Adrenal gland (tissue), 12 donors: Measurements from ENCODE around the gene CLUH. TPM values are rescaled to one million over a fixed set of nuclear protein-coding genes. Genes with fewer than 3 reads are reported as not detected.
A peak's percentile ranks its signal among the peaks of the same experiment; 100 is the strongest.

Source experiments
- DNase-seq, 7 donors: peaks; one replicate each; pipeline ENCODE4 v3.0.0-alpha.2; 2019 to 2020
- H3K27ac ChIP-seq, 5 donors: fragments of 200-600 bp; sonication (generic) in 4 of 5; 1 replicate in 3 of 5; 2 replicates in 2 of 5; pipeline versions ENCODE4 v1.5.1 to v1.8.0; 2016 to 2020; ENCODE audit warnings: mild to moderate bottlenecking in 1 of 5
- H3K27me3 ChIP-seq: fragments of 200-600 bp; 2 replicates; pipeline ENCODE4 v1.8.0; 2021
- H3K36me3 ChIP-seq, 2 donors: fragments of 200-600 bp; replicated peaks in 1 of 2; 1 replicate in 1 of 2; 2 replicates in 1 of 2; pipeline versions ENCODE4 v1.5.1 to v1.8.0; 2018 to 2022
- H3K4me1 ChIP-seq, 2 donors: fragments of 200-600 bp; replicated peaks in 1 of 2; 1 replicate in 1 of 2; 2 replicates in 1 of 2; pipeline versions ENCODE4 v1.5.1 to v1.8.0; 2018 to 2021
- H3K4me3 ChIP-seq, 4 donors: fragments of 200-600 bp; sonication (generic) in 3 of 4; one replicate each; pipeline ENCODE4 v1.5.1; 2016 to 2018
- H3K9me3 ChIP-seq, 3 donors: fragments of 200-600 bp; sonication (generic) in 1 of 3; replicated peaks in 1 of 3; 1 replicate in 2 of 3; 2 replicates in 1 of 3; pipeline versions ENCODE4 v1.5.1 to v1.8.0; 2016 to 2021
- CTCF ChIP-seq, 6 experiments: fragments of 450-650 bp in 4 of 6; fragments of 200-600 bp in 2 of 6; sonication (generic) in 1 of 6; IDR thresholded peaks; 1 replicate in 5 of 6; 2 replicates in 1 of 6; pipeline versions ENCODE4 v1.5.1 to v1.8.0; 2016 to 2021; ENCODE audit warnings: antibody characterized with exemption in 6 of 6, mild to moderate bottlenecking in 2 of 6, moderate library complexity in 1 of 6
- POLR2A ChIP-seq, 2 donors: fragments of 450-650 bp; IDR thresholded peaks; one replicate each; pipeline ENCODE4 v1.6.1; 2017; ENCODE audit warnings: antibody characterized with exemption in 2 of 2, mild to moderate bottlenecking in 2 of 2, moderate library complexity in 1 of 2
- WGBS, 4 donors: extraction: QIAGEN DNeasy Blood & Tissue Kit in 2 of 4; methylation state at CpG; one replicate each; pipeline versions ENCODE4 v1.1.5 to v1.1.7; 2013 to 2017; 5-methylcytosine and 5-hydroxymethylcytosine counted together
- intact Hi-C, 2 donors: fragments of 100-400 bp; cut with DNase I; formaldehyde crosslinking; loops; one replicate each; pipeline versions ENCODE4 v1.14.1 to v1.15.0; 2022 to 2023
- polyA plus RNA-seq, 3 donors: library from polyadenylated mRNA; stranded (reverse); fragments of 200-250 nt in 2 of 3; fragments of 350-450 nt in 1 of 3; fragmentation: Illumina TruSeq in 1 of 3; extraction: RNeasy Lipid Tissue Mini Kit (QIAGEN cat#74804) in 1 of 3; gene quantifications; one replicate each; pipeline ENCODE4 v1.2.3, GENCODE V29; 2013 to 2014
- total RNA-seq, 9 donors: library from RNA; depleted of rRNA in 4 of 9; stranded (reverse); fragments of >200 nt in 4 of 9; fragments of 120-200 nt in 1 of 9; fragmentation: NEBNext Ultra II Directional in 1 of 9; extraction: Animal tissue kit (Norgen Biotek cat#: 25700) in 1 of 9; gene quantifications; one replicate each; pipeline versions ENCODE4 v1.1.0 to v1.2.4, GENCODE V29; 2013 to 2023
- donor health status: healthy with polysubstance abuse.
- donor health status: Bipolar disorder and iron deficiency.
- donor health status: DM: yes; HTN: yes; CAD: no.
- donor health status: DM: no; HTN: no; CAD: no.
- donor health status: DM: no; HTN: no; CAD: no.
- donor health status: DM: yes; HTN: yes; CAD: no.

The CLUH gene
- total and polyA plus RNA-seq, 12 donors: 28.0 to 191 (median 121) TPM

- WGBS, 4 donors: 35 to 52% (median 46%) methylated on average over 10 to 20 of the region's 21 CpGs
- intact Hi-C loops: no loop called here
- Histone ChIP-seq H3K27ac (peak overlapping the region; percentile 60 to 96 (median 86)), H3K4me3 (peak overlapping the region in 2 of 4 donors; percentile 18 to 86), H3K36me3 (peaks cover 0 to 19% of the 10 kb centered on the region in 2 donors), H3K27me3 (no peaks in the 10 kb centered on the region), H3K4me1 (peaks cover 65 to 75% of the 10 kb centered on the region in 2 donors), H3K9me3 (no peaks in the 10 kb centered on the region)
- peak; percentile 49 to 69 (median 62) for DNase-seq
- peak in 1 of 2 donors; percentile 3 for TF ChIP-seq POLR2A (IDR thresholded peaks at IDR 0.05)
- no peak for TF ChIP-seq CTCF (IDR thresholded peaks at IDR 0.05)
Observed at GRCh38 chr17:2706911-2707510, 4.6 kb downstream of the CLUH start.

- H3K4me3 ChIP-seq: peak overlapping the region in 1 of 4 donors; percentile 86
- H3K9me3 ChIP-seq: no peaks in the 10 kb centered on the region
- TF ChIP-seq CTCF (IDR thresholded peaks at IDR 0.05) (no peak), POLR2A (IDR thresholded peaks at IDR 0.05) (no peak)
- H3K27ac ChIP-seq: peak overlapping the region; percentile 48 to 96 (median 86)
- 48 to 92% (median 78%) methylated on average over 8 to 25 of the region's 25 CpGs for WGBS, 4 donors
- H3K36me3 ChIP-seq: peaks cover 0 to 27% of the 10 kb centered on the region in 2 donors
- H3K27me3 ChIP-seq: no peaks in the 10 kb centered on the region
- intact Hi-C loops: no loop called here
- H3K4me1 ChIP-seq: peaks cover 65 to 74% of the 10 kb centered on the region in 2 donors
- DNase-seq: peak in 3 of 7 donors; percentile 48 to 54 (median 49)
Observed at GRCh38 chr17:2705888-2706795, 5.4 kb downstream of the CLUH start.

GRCh38 chr17:2705263-2705662, 6.3 kb downstream of the CLUH start:
- intact Hi-C loops: no loop called here

More at GRCh38 chr17:2705263-2705662, 6.3 kb downstream of the CLUH start:
- Histone ChIP-seq H3K36me3 (peaks cover 0 to 36% of the 10 kb centered on the region in 2 donors), H3K27me3 (no peaks in the 10 kb centered on the region), H3K9me3 (no peaks in the 10 kb centered on the region), H3K4me3 (no peak overlapping the region), H3K27ac (peak overlapping the region; percentile 48 to 96 (median 86)), H3K4me1 (peaks cover 60 to 66% of the 10 kb centered on the region in 2 donors)
- 34 to 57% (median 48%) methylated on average over 5 to 7 of the region's 7 CpGs for WGBS, 4 donors
- peak; percentile 82 to 93 (median 91) for DNase-seq
- no peak for TF ChIP-seq CTCF (IDR thresholded peaks at IDR 0.05)
- TF ChIP-seq POLR2A (IDR thresholded peaks at IDR 0.05): peak in 1 of 2 donors; percentile 51
